MV-4-11 (cell line): ENCODE results near the gene AKAP7.
A peak's percentile ranks its signal among the peaks of the same experiment; 100 is the strongest.
"Not testable (repeated sequence)": the region's sequence is repeated elsewhere in the genome, so short reads cannot be mapped to it uniquely, and the experiment has no call there.

ENCODE experiments used
- DNase-seq: peaks from one replicate; lab custom pipeline; 2025; lab: John Stamatoyannopoulos, UW

Gene AKAP7

GRCh38 chr6:131255434-131255833 lies 120.2 kb downstream of the AKAP7 start:
- peak; percentile 52 for DNase-seq

GRCh38 chr6:131255911-131256310 lies 120.6 kb downstream of the AKAP7 start:
- DNase-seq = no peak

GRCh38 chr6:131257104-131257503 lies 121.8 kb downstream of the AKAP7 start:
- no peak for DNase-seq

- no peak for DNase-seq
These were observed 122.9 kb downstream of the AKAP7 start for GRCh38 chr6:131258010-131258652.

- DNase-seq = no peak
These were observed 123.7 kb downstream of the AKAP7 start for GRCh38 chr6:131258816-131259476.

GRCh38 chr6:131260960-131261359 lies 125.7 kb downstream of the AKAP7 start:
- DNase-seq = not testable (repeated sequence)

GRCh38 chr6:131262060-131262459 lies 126.8 kb downstream of the AKAP7 start:
- DNase-seq = no peak

- DNase-seq = no peak
These were observed 130.7 kb downstream of the AKAP7 start for GRCh38 chr6:131265939-131266338.

- DNase-seq = no peak
These were observed 133.0 kb downstream of the AKAP7 start for GRCh38 chr6:131268303-131268702.

GRCh38 chr6:131269565-131270391 lies 134.5 kb downstream of the AKAP7 start:
- no peak for DNase-seq

GRCh38 chr6:131270534-131270933 lies 135.3 kb downstream of the AKAP7 start:
- no peak for DNase-seq

GRCh38 chr6:131275273-131275672 lies 140.0 kb downstream of the AKAP7 start:
- DNase-seq = no peak

- no peak for DNase-seq
These were observed 142.3 kb downstream of the AKAP7 start for GRCh38 chr6:131277591-131277990.

GRCh38 chr6:131281471-131282270 lies 146.4 kb downstream of the AKAP7 start:
- DNase-seq = peak; percentile 88

GRCh38 chr6:131282365-131282764 lies 147.1 kb downstream of the AKAP7 start:
- no peak for DNase-seq

- DNase-seq = no peak
These were observed 148.4 kb downstream of the AKAP7 start for GRCh38 chr6:131283466-131284175.

- no peak for DNase-seq
These were observed 150.3 kb downstream of the AKAP7 start for GRCh38 chr6:131285548-131285947.

GRCh38 chr6:131286469-131287040 lies 151.3 kb downstream of the AKAP7 start:
- no peak for DNase-seq

GRCh38 chr6:131288214-131288613 lies 152.9 kb downstream of the AKAP7 start:
- DNase-seq = peak; percentile 4

GRCh38 chr6:131290955-131291354 lies 155.7 kb downstream of the AKAP7 start:
- DNase-seq = no peak
